HG03135 (cell line): Measurements from ENCODE around the gene ARMH1.
A peak's percentile ranks its signal among the peaks of the same experiment; 100 is the strongest.
"Not testable (repeated sequence)": the region's sequence is repeated elsewhere in the genome, so short reads cannot be mapped to it uniquely, and the experiment has no call there.

Source experiments
- ATAC-seq: cut with Tn5 transposase; IDR thresholded peaks from one replicate; pipeline ENCODE4 v1.9.1; 2021; ENCODE audit warnings: mild to moderate bottlenecking, moderate library complexity; ENCODE audit not compliant: unreplicated experiment

The ARMH1 gene

GRCh38 chr1:44693159-44693558 is 18.6 kb downstream of the ARMH1 start:
- no peak for ATAC-seq

- ATAC-seq, result no peak
Observed at GRCh38 chr1:44693900-44694299, 19.4 kb downstream of the ARMH1 start.

- peak; percentile 69 for ATAC-seq
Observed at GRCh38 chr1:44694863-44695478, 20.5 kb downstream of the ARMH1 start.

- ATAC-seq, result no peak
Observed at GRCh38 chr1:44695671-44696070, 21.2 kb downstream of the ARMH1 start.

- ATAC-seq, result no peak
Observed at GRCh38 chr1:44696101-44696500, 21.6 kb downstream of the ARMH1 start.

GRCh38 chr1:44696789-44697345 is 22.4 kb downstream of the ARMH1 start:
- ATAC-seq, result no peak

- ATAC-seq, result no peak
Observed at GRCh38 chr1:44698138-44698537, 23.6 kb downstream of the ARMH1 start.

GRCh38 chr1:44699375-44699774 is 24.9 kb downstream of the ARMH1 start:
- ATAC-seq, result not testable (repeated sequence)

GRCh38 chr1:44700573-44700972 is 26.1 kb downstream of the ARMH1 start:
- ATAC-seq, result no peak

- no peak for ATAC-seq
Observed at GRCh38 chr1:44701141-44701573, 26.6 kb downstream of the ARMH1 start.

- ATAC-seq, result no peak
Observed at GRCh38 chr1:44705470-44705869, 31.0 kb downstream of the ARMH1 start.

- ATAC-seq, result no peak
Observed at GRCh38 chr1:44705938-44706337, 31.4 kb downstream of the ARMH1 start.

GRCh38 chr1:44707112-44707881 is 32.8 kb downstream of the ARMH1 start:
- ATAC-seq, result no peak

- no peak for ATAC-seq
Observed at GRCh38 chr1:44707959-44708831, 33.7 kb downstream of the ARMH1 start.

- ATAC-seq, result no peak
Observed at GRCh38 chr1:44713321-44713781, 38.8 kb downstream of the ARMH1 start.

- ATAC-seq, result no peak
Observed at GRCh38 chr1:44714532-44714931, 40.0 kb downstream of the ARMH1 start.

- ATAC-seq, result no peak
Observed at GRCh38 chr1:44714944-44715571, 40.5 kb downstream of the ARMH1 start.

- no peak for ATAC-seq
Observed at GRCh38 chr1:44717156-44717555, 42.6 kb downstream of the ARMH1 start.

- no peak for ATAC-seq
Observed at GRCh38 chr1:44717653-44718052, 43.1 kb downstream of the ARMH1 start.

GRCh38 chr1:44718091-44718490 is 43.6 kb downstream of the ARMH1 start:
- ATAC-seq, result no peak

GRCh38 chr1:44719318-44719717 is 44.8 kb downstream of the ARMH1 start:
- no peak for ATAC-seq
